HCT116 (cell line): ENCODE results near the gene NTRK3. TPM values are rescaled to one million over a fixed set of nuclear protein-coding genes. Genes with fewer than 3 reads are reported as not detected.

ENCODE experiments used
- ATAC-seq: fragments of 200-7000 bp; cut with Tn5 transposase; 2 replicates; pipeline ENCODE4 v1.9.1; 2020; ENCODE audit warnings: mild to moderate bottlenecking, moderate library complexity
- BruUV-seq: library from RNA; stranded (reverse); fragments of 400-500 nt; replicated peaks from 2 replicates; lab custom pipeline; 2021; lab: Mats Ljungman, UMichigan
- CTCF ChIA-PET: fragments of 300-600 bp; sonication (Branson Sonifier 250); formaldehyde crosslinking; loops from one replicate; lab custom pipeline; 2021; ENCODE audit warnings: antibody characterized with exemption; lab: Charles Lee
- POLR2A ChIA-PET: fragments of 300-600, 350-600 bp; sonication (Branson Sonifier 250); formaldehyde crosslinking; loops from one replicate; lab custom pipeline; 2021; ENCODE audit warnings: antibody characterized with exemption; lab: Charles Lee
- RAD21 ChIA-PET, 2 experiments: fragments of 300-600 bp; sonication (Branson Sonifier 250); formaldehyde crosslinking; loops; one replicate each; lab custom pipeline; 2023; ENCODE audit warnings: low total read pairs in 2 of 2; ENCODE audit not compliant: uncharacterized antibody in 2 of 2, unreplicated experiment in 2 of 2, low non-redundant PET in 1 of 2; lab: Charles Lee
- DNase-seq: peaks from one replicate; pipeline ENCODE4 v3.0.0-alpha.2; 2010; ENCODE audit warnings: low read depth, low spot score
- H2AFZ ChIP-seq: fragments of 200-600 bp; shearing (Covaris generic), sonication (generic); 2 replicates; pipeline ENCODE4 v1.6.1; 2017; ENCODE audit warnings: low read depth, mixed run types, mixed read lengths, antibody characterized with exemption, low read length; ENCODE audit not compliant: poor library complexity, severe bottlenecking
- H3K27ac ChIP-seq: 2 replicates; pipeline ENCODE4 v1.5.1; 2012; ENCODE audit warnings: low read depth, low read length
- H3K27me3 ChIP-seq: fragments of 200-600 bp; sonication (generic); 2 replicates; pipeline ENCODE4 v1.6.1; 2016; ENCODE audit warnings: mixed run types, low read length, mixed read lengths; ENCODE audit not compliant: insufficient read depth
- H3K36me3 ChIP-seq, 2 experiments: fragments of 200-500 bp in 1 of 2; fragments of 200-600 bp in 1 of 2; sonication (Bioruptor generic) in 1 of 2; sonication (generic) in 1 of 2; 2 replicates each; pipeline versions ENCODE4 v1.5.1 to v1.6.1; 2014 to 2016; ENCODE audit warnings: low read length in 2 of 2, inconsistent platforms in 1 of 2, mixed read lengths in 1 of 2, mixed run types in 1 of 2; ENCODE audit not compliant: insufficient read depth in 2 of 2, control insufficient read depth in 1 of 2
- H3K4me1 ChIP-seq, 2 experiments: fragments of 200-600 bp in 1 of 2; sonication (generic) in 1 of 2; 2 replicates each; pipeline versions ENCODE4 v1.5.1 to v1.6.1; 2012 to 2017; ENCODE audit warnings: low read length in 2 of 2, inconsistent platforms in 1 of 2, mild to moderate bottlenecking in 1 of 2, mixed read lengths in 1 of 2, mixed run types in 1 of 2, moderate library complexity in 1 of 2; ENCODE audit not compliant: insufficient read depth in 2 of 2, control insufficient read depth in 1 of 2
- H3K4me2 ChIP-seq: fragments of 200-600 bp; sonication (generic); 2 replicates; pipeline ENCODE4 v1.6.1; 2017; ENCODE audit warnings: mixed run types, low read length, mixed read lengths
- H3K4me3 ChIP-seq, 2 experiments: fragments of 200-600 bp in 1 of 2; sonication (generic) in 1 of 2; replicated peaks in 1 of 2; 2 replicates each; pipeline ENCODE4 v1.5.1; 2011 to 2016; ENCODE audit warnings: low read length in 2 of 2, control low read depth in 1 of 2, low read depth in 1 of 2, mild to moderate bottlenecking in 1 of 2, mixed read lengths in 1 of 2, mixed run types in 1 of 2
- H3K79me2 ChIP-seq: fragments of 200-600 bp; sonication (generic); 2 replicates; pipeline ENCODE4 v1.6.1; 2017; ENCODE audit warnings: mild to moderate bottlenecking, mixed run types, low read length, moderate library complexity, mixed read lengths; ENCODE audit not compliant: insufficient read depth
- H3K9ac ChIP-seq: fragments of 200-600 bp; sonication (generic); 2 replicates; pipeline ENCODE4 v1.6.1; 2016; ENCODE audit warnings: low read length, mixed read lengths
- H3K9me2 ChIP-seq: fragments of 200-600 bp; sonication (generic), shearing (Covaris generic); 2 replicates; pipeline ENCODE4 v1.6.1; 2017; ENCODE audit warnings: mixed run types, mild to moderate bottlenecking, moderate library complexity; ENCODE audit not compliant: insufficient read depth
- H3K9me3 ChIP-seq, 2 experiments: fragments of 200-500 bp in 1 of 2; fragments of 200-600 bp in 1 of 2; sonication (Bioruptor generic) in 1 of 2; sonication (generic) in 1 of 2; 2 replicates each; pipeline ENCODE4 v1.6.1; 2014 to 2017; ENCODE audit warnings: low read length in 2 of 2, mixed read lengths in 2 of 2, inconsistent platforms in 1 of 2, low read depth in 1 of 2, mild to moderate bottlenecking in 1 of 2, mixed run types in 1 of 2, moderate library complexity in 1 of 2; ENCODE audit not compliant: control insufficient read depth in 1 of 2, insufficient read depth in 1 of 2
- H4K20me1 ChIP-seq: fragments of 200-600 bp; sonication (generic), shearing (Covaris generic); 2 replicates; pipeline ENCODE4 v1.6.1; 2017; ENCODE audit warnings: mixed run types, mild to moderate bottlenecking, moderate library complexity; ENCODE audit not compliant: insufficient read depth
- CTCF ChIP-seq, 3 experiments: fragments of 200-600 bp in 1 of 3; sonication (generic) in 1 of 3; IDR thresholded peaks in 2 of 3; conservative IDR thresholded peaks in 1 of 3; 2 replicates each; pipeline ENCODE4 v1.5.1; 2012 to 2017; ENCODE audit warnings: low read depth in 2 of 3, low read length in 2 of 3, antibody characterized with exemption in 1 of 3, borderline replicate concordance in 1 of 3, control low read depth in 1 of 3, mild to moderate bottlenecking in 1 of 3, mixed read lengths in 1 of 3, mixed run types in 1 of 3, moderate library complexity in 1 of 3; ENCODE audit not compliant: insufficient read depth in 1 of 3
- EGR1 ChIP-seq: IDR thresholded peaks from 2 replicates; pipeline ENCODE4 v1.6.1; 2012; ENCODE audit warnings: low read depth
- ELF1 ChIP-seq: IDR thresholded peaks from 2 replicates; pipeline ENCODE4 v1.6.1; 2012; ENCODE audit warnings: low read depth, borderline replicate concordance
- EZH2 ChIP-seq: fragments of 200-600 bp; sonication (generic); IDR thresholded peaks from 2 replicates; pipeline ENCODE4 v1.6.1; 2017; ENCODE audit warnings: antibody characterized with exemption, mixed run types
- EZH2phosphoT487 ChIP-seq: fragments of 200-600 bp; IDR thresholded peaks from 2 replicates; pipeline ENCODE4 v1.6.1; 2018; ENCODE audit warnings: antibody characterized with exemption, borderline replicate concordance
- FOSL1 ChIP-seq: IDR thresholded peaks from 2 replicates; pipeline ENCODE4 v1.6.1; 2012; ENCODE audit warnings: low read depth
- JUND ChIP-seq: IDR thresholded peaks from 2 replicates; pipeline ENCODE4 v1.6.1; 2012
- MAX ChIP-seq: IDR thresholded peaks from 2 replicates; pipeline ENCODE4 v1.6.1; 2012
- POLR2A ChIP-seq: IDR thresholded peaks from 2 replicates; pipeline ENCODE4 v1.7.0; 2011; ENCODE audit warnings: borderline replicate concordance; ENCODE audit not compliant: insufficient read depth, insufficient read length; ENCODE audit errors: extremely low read depth
- RAD21 ChIP-seq: IDR thresholded peaks from 2 replicates; pipeline ENCODE4 v1.6.1; 2012; ENCODE audit warnings: low read depth, mild to moderate bottlenecking
- SIN3A ChIP-seq: IDR thresholded peaks from 2 replicates; pipeline ENCODE4 v1.6.1; 2012; ENCODE audit warnings: low read depth
- SP1 ChIP-seq: IDR thresholded peaks from 2 replicates; pipeline ENCODE4 v1.6.1; 2012; ENCODE audit warnings: low read depth
- TCF7L2 ChIP-seq: IDR thresholded peaks from 2 replicates; pipeline ENCODE4 v1.7.0; 2011; ENCODE audit warnings: borderline replicate concordance, inconsistent platforms; ENCODE audit not compliant: insufficient read depth, insufficient read length; ENCODE audit errors: extremely low read depth
- YY1 ChIP-seq: IDR thresholded peaks from 2 replicates; pipeline ENCODE4 v1.6.1; 2011; ENCODE audit warnings: low read length, low read depth, moderate library complexity, mild to moderate bottlenecking; ENCODE audit not compliant: insufficient replicate concordance; ENCODE audit errors: extremely low read depth
- ZBTB33 ChIP-seq: IDR thresholded peaks from 2 replicates; pipeline ENCODE4 v1.6.1; 2011; ENCODE audit warnings: mild to moderate bottlenecking, low read length, moderate library complexity; ENCODE audit not compliant: insufficient replicate concordance; ENCODE audit errors: extremely low read depth
- ZFX ChIP-seq: fragments of 450-650 bp; IDR thresholded peaks from 2 replicates; pipeline ENCODE4 v1.6.1; 2017
- ZNF274 ChIP-seq: fragments of 200-500 bp; sonication (Bioruptor generic); IDR thresholded peaks from 2 replicates; pipeline ENCODE4 v1.6.1; 2014; ENCODE audit warnings: mild to moderate bottlenecking, low read depth, low read length, inconsistent platforms
- intact Hi-C: fragments of 100-400 bp; cut with micrococcal nuclease; formaldehyde crosslinking; loops from 2 replicates; pipeline ENCODE4 v1.10.0; 2022
- total RNA-seq: library from RNA; stranded (reverse); gene quantifications from one replicate; pipeline ENCODE4 v1.2.1, GENCODE V29; 2021; ENCODE audit not compliant: unreplicated experiment
- TF ChIP-seq, protein P1 (sequence below): IDR thresholded peaks from 2 replicates; pipeline ENCODE4 v1.6.1; 2012; ENCODE audit warnings: low read depth
- TF ChIP-seq, protein P2 (sequence below): IDR thresholded peaks from 2 replicates; pipeline ENCODE4 v1.6.1; 2012

NTRK3 gene
- total RNA-seq, 1 experiment from 2014 or later, result not detected

- no peaks in the 10 kb centered on the region for H3K79me2 ChIP-seq
- H3K27ac ChIP-seq, result no peak overlapping the region
- no peaks in the 10 kb centered on the region for H3K36me3 ChIP-seq
- H3K9me3 ChIP-seq, result no peaks in the 10 kb centered on the region; a peak in 1 of 4 replicates
- H3K4me3 ChIP-seq, result no peak overlapping the region
- no TSS peak for BruUV-seq
- H3K9ac ChIP-seq, result no peak overlapping the region
- H4K20me1 ChIP-seq, result no peaks in the 10 kb centered on the region
- no peak overlapping the region for H2AFZ ChIP-seq
- no peaks in the 10 kb centered on the region for H3K9me2 ChIP-seq
- H3K27me3 ChIP-seq, result no peaks in the 10 kb centered on the region
- H3K4me2 ChIP-seq, result no peak overlapping the region
- ChIA-PET RAD21 (no interaction called here), POLR2A (no interaction called here), CTCF (no interaction called here)
- no peaks in the 10 kb centered on the region for H3K4me1 ChIP-seq
- ATAC-seq (no peak), DNase-seq (no peak)
- intact Hi-C loops, result no loop called here
- TF ChIP-seq SIN3A (no peak), ZNF274 (no peak), SP1 (no peak), TCF7L2 (no peak), EZH2phosphoT487 (no peak), EZH2 (no peak), POLR2A (no peak), ZBTB33 (no peak), FOSL1 (no peak), ZFX (no peak), EGR1 (no peak), RAD21 (no peak), ELF1 (no peak), YY1 (no peak), JUND (no peak), CTCF (IDR thresholded peaks at IDR 0.05 in 2 of 3, conservative IDR thresholded peaks at IDR 0.05 in 1 of 3; ENCODE audit: borderline replicate concordance in 1 of 3, insufficient read depth in 1 of 3, low read depth in 2 of 3, low read length in 2 of 3) (no peak), MAX (no peak)
- TF ChIP-seq, protein P1, sequence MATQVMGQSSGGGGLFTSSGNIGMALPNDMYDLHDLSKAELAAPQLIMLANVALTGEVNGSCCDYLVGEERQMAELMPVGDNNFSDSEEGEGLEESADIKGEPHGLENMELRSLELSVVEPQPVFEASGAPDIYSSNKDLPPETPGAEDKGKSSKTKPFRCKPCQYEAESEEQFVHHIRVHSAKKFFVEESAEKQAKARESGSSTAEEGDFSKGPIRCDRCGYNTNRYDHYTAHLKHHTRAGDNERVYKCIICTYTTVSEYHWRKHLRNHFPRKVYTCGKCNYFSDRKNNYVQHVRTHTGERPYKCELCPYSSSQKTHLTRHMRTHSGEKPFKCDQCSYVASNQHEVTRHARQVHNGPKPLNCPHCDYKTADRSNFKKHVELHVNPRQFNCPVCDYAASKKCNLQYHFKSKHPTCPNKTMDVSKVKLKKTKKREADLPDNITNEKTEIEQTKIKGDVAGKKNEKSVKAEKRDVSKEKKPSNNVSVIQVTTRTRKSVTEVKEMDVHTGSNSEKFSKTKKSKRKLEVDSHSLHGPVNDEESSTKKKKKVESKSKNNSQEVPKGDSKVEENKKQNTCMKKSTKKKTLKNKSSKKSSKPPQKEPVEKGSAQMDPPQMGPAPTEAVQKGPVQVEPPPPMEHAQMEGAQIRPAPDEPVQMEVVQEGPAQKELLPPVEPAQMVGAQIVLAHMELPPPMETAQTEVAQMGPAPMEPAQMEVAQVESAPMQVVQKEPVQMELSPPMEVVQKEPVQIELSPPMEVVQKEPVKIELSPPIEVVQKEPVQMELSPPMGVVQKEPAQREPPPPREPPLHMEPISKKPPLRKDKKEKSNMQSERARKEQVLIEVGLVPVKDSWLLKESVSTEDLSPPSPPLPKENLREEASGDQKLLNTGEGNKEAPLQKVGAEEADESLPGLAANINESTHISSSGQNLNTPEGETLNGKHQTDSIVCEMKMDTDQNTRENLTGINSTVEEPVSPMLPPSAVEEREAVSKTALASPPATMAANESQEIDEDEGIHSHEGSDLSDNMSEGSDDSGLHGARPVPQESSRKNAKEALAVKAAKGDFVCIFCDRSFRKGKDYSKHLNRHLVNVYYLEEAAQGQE, result no peak
- TF ChIP-seq, protein P2, sequence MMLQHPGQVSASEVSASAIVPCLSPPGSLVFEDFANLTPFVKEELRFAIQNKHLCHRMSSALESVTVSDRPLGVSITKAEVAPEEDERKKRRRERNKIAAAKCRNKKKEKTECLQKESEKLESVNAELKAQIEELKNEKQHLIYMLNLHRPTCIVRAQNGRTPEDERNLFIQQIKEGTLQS, result no peak
These were observed 241.9 kb downstream of the NTRK3 start for GRCh38 chr15:88014454-88015160.
